ENCODE data around the gene ARHGAP15. TPM values are rescaled to one million over a fixed set of nuclear protein-coding genes. Genes with fewer than 3 reads are reported as not detected.

Gene ARHGAP15
- total RNA-seq, 1 donor from 2014 or later, result 18.5 TPM

GRCh38 chr2:143560724-143561123 is 431.5 kb downstream of the ARHGAP15 start:
- no peak for TF ChIP-seq CTCF (IDR thresholded peaks at IDR 0.05)
- Histone ChIP-seq H3K27me3 (ENCODE audit: low read depth) (no peaks in the 10 kb centered on the region), H3K9me3 (no peaks in the 10 kb centered on the region), H3K4me3 (no peak overlapping the region), H3K27ac (no peak overlapping the region), H3K36me3 (no peaks in the 10 kb centered on the region), H3K4me1 (peaks cover 15% of the 10 kb centered on the region)
- DNase-seq (no peak), ATAC-seq (no peak)
- intact Hi-C loops (cut with DNase I), result no loop called here

GRCh38 chr2:143564419-143564818 is 435.2 kb downstream of the ARHGAP15 start:
- no peaks in the 10 kb centered on the region for H3K9me3 ChIP-seq
- no peak overlapping the region for H3K27ac ChIP-seq
- H3K4me3 ChIP-seq, result no peak overlapping the region
- H3K4me1 ChIP-seq, result no peaks in the 10 kb centered on the region
- ATAC-seq, result no peak
- TF ChIP-seq CTCF (IDR thresholded peaks at IDR 0.05), result no peak
- no peak for DNase-seq
- no peaks in the 10 kb centered on the region for H3K36me3 ChIP-seq
- intact Hi-C loops (cut with DNase I), result no loop called here
- no peaks in the 10 kb centered on the region for H3K27me3 ChIP-seq (ENCODE audit: low read depth)

GRCh38 chr2:143571747-143572146 is 442.5 kb downstream of the ARHGAP15 start:
- ATAC-seq (no peak), DNase-seq (no peak)
- Histone ChIP-seq H3K4me3 (no peak overlapping the region), H3K27me3 (ENCODE audit: low read depth) (no peaks in the 10 kb centered on the region), H3K27ac (no peak overlapping the region), H3K4me1 (no peaks in the 10 kb centered on the region), H3K9me3 (no peaks in the 10 kb centered on the region), H3K36me3 (no peaks in the 10 kb centered on the region)
- no peak for TF ChIP-seq CTCF (IDR thresholded peaks at IDR 0.05)
- intact Hi-C loops (cut with DNase I), result no loop called here

GRCh38 chr2:143572421-143572820 is 443.2 kb downstream of the ARHGAP15 start:
- no peaks in the 10 kb centered on the region for H3K4me1 ChIP-seq
- TF ChIP-seq CTCF (IDR thresholded peaks at IDR 0.05), result no peak
- H3K36me3 ChIP-seq, result no peaks in the 10 kb centered on the region
- no peak overlapping the region for H3K27ac ChIP-seq
- no peaks in the 10 kb centered on the region for H3K9me3 ChIP-seq
- H3K27me3 ChIP-seq (ENCODE audit: low read depth), result no peaks in the 10 kb centered on the region
- intact Hi-C loops (cut with DNase I), result no loop called here
- ATAC-seq (no peak), DNase-seq (no peak)
- no peak overlapping the region for H3K4me3 ChIP-seq

- TF ChIP-seq CTCF (IDR thresholded peaks at IDR 0.05), result no peak
- no peak for DNase-seq
Observed at GRCh38 chr2:143574069-143574468, 444.9 kb downstream of the ARHGAP15 start.

GRCh38 chr2:143575340-143575739 is 446.1 kb downstream of the ARHGAP15 start:
- peak; percentile 22 for TF ChIP-seq CTCF (IDR thresholded peaks at IDR 0.05)
- intact Hi-C loops (cut with DNase I), result no loop called here
- H3K4me3 ChIP-seq, result no peak overlapping the region
- no peak for ATAC-seq
- no peak overlapping the region for H3K27ac ChIP-seq
- H3K9me3 ChIP-seq, result no peaks in the 10 kb centered on the region
- no peak for DNase-seq
- H3K4me1 ChIP-seq, result no peaks in the 10 kb centered on the region
- H3K27me3 ChIP-seq (ENCODE audit: low read depth), result no peaks in the 10 kb centered on the region
- H3K36me3 ChIP-seq, result no peaks in the 10 kb centered on the region

More at GRCh38 chr2:143574069-143574468, 444.9 kb downstream of the ARHGAP15 start:
- no peak overlapping the region for H3K27ac ChIP-seq
- H3K9me3 ChIP-seq, result no peaks in the 10 kb centered on the region
- no peak overlapping the region for H3K4me3 ChIP-seq
- H3K4me1 ChIP-seq, result no peaks in the 10 kb centered on the region
- no peak for ATAC-seq
- intact Hi-C loops (cut with DNase I), result no loop called here
- H3K36me3 ChIP-seq, result no peaks in the 10 kb centered on the region
- H3K27me3 ChIP-seq (ENCODE audit: low read depth), result no peaks in the 10 kb centered on the region

Measured in lower lobe of right lung (tissue), 2 donors.